Panc1 (cell line): Measurements from ENCODE around the gene MYH10. TPM values are rescaled to one million over a fixed set of nuclear protein-coding genes. Genes with fewer than 3 reads are reported as not detected.
A peak's percentile ranks its signal among the peaks of the same experiment; 100 is the strongest.

Experiments
- ATAC-seq: fragments of 200-7000 bp; cut with Tn5 transposase; 2 replicates; pipeline ENCODE4 v1.9.1; 2020; ENCODE audit warnings: mild to moderate bottlenecking, moderate library complexity
- BruUV-seq: library from RNA; stranded (reverse); fragments of 400-500 nt; replicated peaks from 2 replicates; lab custom pipeline; 2021; lab: Mats Ljungman, UMichigan
- CTCF ChIA-PET: fragments of 300-600 bp; sonication (Branson Sonifier 250); formaldehyde crosslinking; loops from one replicate; lab custom pipeline; 2022; ENCODE audit warnings: antibody characterized with exemption; lab: Charles Lee
- POLR2A ChIA-PET: fragments of 300-600 bp; sonication (Branson Sonifier 250); formaldehyde crosslinking; loops from one replicate; lab custom pipeline; 2022; ENCODE audit warnings: antibody characterized with exemption; lab: Charles Lee
- DNase-seq: peaks from one replicate; pipeline ENCODE4 v3.0.0-alpha.2; 2010; ENCODE audit warnings: low read depth, low spot score
- H3K27ac ChIP-seq: 2 replicates; pipeline ENCODE4 v1.5.1; 2011; ENCODE audit warnings: mild to moderate bottlenecking, low read length, inconsistent platforms
- H3K27me3 ChIP-seq: fragments of 200-500 bp; sonication (Bioruptor generic); 2 replicates; pipeline ENCODE4 v1.6.0; 2014; ENCODE audit warnings: low read length, inconsistent platforms; ENCODE audit not compliant: control insufficient read depth, insufficient read depth
- H3K36me3 ChIP-seq: fragments of 200-500 bp; sonication (Bioruptor generic); 2 replicates; pipeline ENCODE4 v1.5.1; 2014; ENCODE audit warnings: inconsistent platforms, mild to moderate bottlenecking, low read length, moderate library complexity; ENCODE audit not compliant: control insufficient read depth, insufficient read depth
- H3K4me1 ChIP-seq: 2 replicates; pipeline ENCODE4 v1.5.1; 2011; ENCODE audit warnings: inconsistent platforms, mild to moderate bottlenecking, low read length, moderate library complexity; ENCODE audit not compliant: control insufficient read depth, insufficient read depth
- H3K4me3 ChIP-seq, 2 experiments: 2 replicates each; pipeline ENCODE4 v1.5.1; 2011 to 2012; ENCODE audit warnings: low read depth in 2 of 2, low read length in 2 of 2, mild to moderate bottlenecking in 2 of 2, inconsistent platforms in 1 of 2, moderate library complexity in 1 of 2
- H3K9me3 ChIP-seq: fragments of 200-500 bp; sonication (Bioruptor generic); 2 replicates; pipeline ENCODE4 v1.5.1; 2014; ENCODE audit warnings: low read depth, mild to moderate bottlenecking, inconsistent platforms, low read length, moderate library complexity; ENCODE audit not compliant: control insufficient read depth, insufficient read depth
- CTCF ChIP-seq: fragments of 450-650 bp; IDR thresholded peaks from 2 replicates; pipeline ENCODE4 v1.5.1; 2017; ENCODE audit warnings: mild to moderate bottlenecking
- POLR2AphosphoS5 ChIP-seq: IDR thresholded peaks from 2 replicates; pipeline ENCODE4 v1.6.1; 2012; ENCODE audit warnings: mild to moderate bottlenecking, low read depth, low read length, moderate library complexity
- REST ChIP-seq, 2 experiments: IDR thresholded peaks; 2 replicates each; pipeline ENCODE4 v1.6.1; 2011 to 2012; ENCODE audit warnings: low read depth in 2 of 2, control low read depth in 1 of 2, low read length in 1 of 2, mild to moderate bottlenecking in 1 of 2, moderate library complexity in 1 of 2; ENCODE audit not compliant: insufficient read depth in 1 of 2
- SIN3A ChIP-seq: IDR thresholded peaks from 2 replicates; pipeline ENCODE4 v1.6.1; 2012; ENCODE audit warnings: low read depth, mild to moderate bottlenecking, low read length, moderate library complexity, borderline replicate concordance; ENCODE audit not compliant: insufficient read depth
- TCF7L2 ChIP-seq: IDR thresholded peaks from 2 replicates; pipeline ENCODE4 v1.6.1; 2011; ENCODE audit warnings: mild to moderate bottlenecking, low read depth, low read length, inconsistent platforms
- in situ Hi-C: cut with HindIII; loops from 2 replicates; pipeline ENCODE4 v1.10.0; 2016; ENCODE audit warnings: low sequenced_read_pairs, low pct_unique_long_range_greater_than_20kb
- intact Hi-C: fragments of 100-400 bp; cut with micrococcal nuclease; formaldehyde crosslinking; loops from one replicate; pipeline ENCODE4 v1.10.0; 2022; ENCODE audit not compliant: unreplicated experiment
- total RNA-seq: library from RNA; stranded (reverse); gene quantifications from one replicate; pipeline ENCODE4 v1.2.1, GENCODE V29; 2021; ENCODE audit not compliant: unreplicated experiment

The MYH10 gene
- total RNA-seq, 1 experiment from 2014 or later: 36.5 TPM

GRCh38 chr17:8654822-8655221, 24.3 kb upstream of the MYH10 start:
- Histone ChIP-seq H3K4me1 (no peaks in the 10 kb centered on the region), H3K27ac (no peak overlapping the region), H3K4me3 (no peak overlapping the region), H3K9me3 (no peaks in the 10 kb centered on the region), H3K27me3 (no peaks in the 10 kb centered on the region), H3K36me3 (no peaks in the 10 kb centered on the region; the same call in 1 of the 2 replicates)
- ATAC-seq: no peak
- TF ChIP-seq POLR2AphosphoS5 (no peak), REST (IDR thresholded peaks at IDR 0.05; ENCODE audit: insufficient read depth in 1 of 2, low read depth in 2 of 2, low read length in 1 of 2) (no peak), TCF7L2 (no peak), CTCF (no peak), SIN3A (no peak)
- in situ Hi-C loops (no loop called here), intact Hi-C loops (no loop called here)
- POLR2A ChIA-PET: no interaction called here
- CTCF ChIA-PET: no interaction called here
- no TSS peak for BruUV-seq
- DNase-seq: no peak

- ATAC-seq: no peak
- intact Hi-C loops: no loop called here
Measured at GRCh38 chr17:8651013-8651412, 20.5 kb upstream of the MYH10 start.

More at GRCh38 chr17:8651013-8651412, 20.5 kb upstream of the MYH10 start:
- no peaks in the 10 kb centered on the region; the same call in 1 of the 2 replicates for H3K36me3 ChIP-seq
- no peaks in the 10 kb centered on the region for H3K4me1 ChIP-seq
- CTCF ChIA-PET: interaction anchor here (0.7 kb wide), 1 partner anchor 92 kb away, joined by 4 read pairs; no protein-coding TSS in a partner anchor
- no TSS peak for BruUV-seq
- no peak overlapping the region for H3K27ac ChIP-seq
- in situ Hi-C loops: no loop called here
- H3K9me3 ChIP-seq: no peaks in the 10 kb centered on the region
- TF ChIP-seq TCF7L2: no peak
- TF ChIP-seq POLR2AphosphoS5: no peak
- no peak for TF ChIP-seq SIN3A
- no peak for TF ChIP-seq REST (IDR thresholded peaks at IDR 0.05; ENCODE audit: insufficient read depth in 1 of 2, low read depth in 2 of 2, low read length in 1 of 2)
- 0 out of 2 replicates have a peak, but pooled peaks have one; percentile 9 for TF ChIP-seq CTCF
- no peak for DNase-seq
- H3K27me3 ChIP-seq: no peaks in the 10 kb centered on the region
- H3K4me3 ChIP-seq: no peak overlapping the region
- POLR2A ChIA-PET: interaction anchor here (0.6 kb wide), 1 partner anchor 13 kb away, joined by 3 read pairs; no protein-coding TSS in a partner anchor
